HG03025 (cell line): Measurements from ENCODE around the gene MYDGF.

Experiments used
- ATAC-seq: cut with Tn5 transposase; IDR thresholded peaks from one replicate; pipeline ENCODE4 v1.9.1; 2021; ENCODE audit warnings: mild to moderate bottlenecking, moderate library complexity; ENCODE audit not compliant: unreplicated experiment, low FRiP score

The MYDGF gene

DNA sequence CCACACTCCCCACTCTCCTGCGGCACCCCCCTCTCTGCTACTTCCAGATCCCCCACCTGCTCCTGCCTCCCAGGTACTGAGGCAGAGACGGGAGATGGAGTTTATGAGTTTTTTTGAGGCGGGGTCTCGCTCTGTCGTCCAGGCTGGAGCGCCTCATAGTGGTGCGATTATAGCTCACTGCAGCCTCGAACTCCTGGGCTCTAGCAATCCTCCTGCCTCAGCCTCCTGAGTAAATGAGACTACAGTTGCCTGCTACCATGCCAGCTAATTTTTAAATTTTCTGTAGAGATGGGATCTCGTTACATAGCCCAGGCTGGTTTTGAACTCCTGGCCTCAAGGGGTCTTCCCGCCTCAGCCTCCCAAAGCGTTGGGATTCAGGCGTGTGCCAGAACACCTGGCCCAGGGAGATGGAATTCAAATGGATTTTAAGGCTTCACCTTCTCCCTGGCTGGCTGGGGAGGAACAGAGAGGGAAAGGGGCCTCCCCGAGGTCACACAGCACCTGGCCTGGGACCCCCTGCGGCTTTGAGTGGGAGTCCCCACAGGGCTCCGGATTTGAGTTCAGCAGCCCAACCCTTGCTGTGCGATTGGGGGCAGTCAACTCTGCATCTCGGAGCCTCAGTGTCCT is 50.4 kb downstream of the MYDGF start:
- no peak for ATAC-seq

DNA sequence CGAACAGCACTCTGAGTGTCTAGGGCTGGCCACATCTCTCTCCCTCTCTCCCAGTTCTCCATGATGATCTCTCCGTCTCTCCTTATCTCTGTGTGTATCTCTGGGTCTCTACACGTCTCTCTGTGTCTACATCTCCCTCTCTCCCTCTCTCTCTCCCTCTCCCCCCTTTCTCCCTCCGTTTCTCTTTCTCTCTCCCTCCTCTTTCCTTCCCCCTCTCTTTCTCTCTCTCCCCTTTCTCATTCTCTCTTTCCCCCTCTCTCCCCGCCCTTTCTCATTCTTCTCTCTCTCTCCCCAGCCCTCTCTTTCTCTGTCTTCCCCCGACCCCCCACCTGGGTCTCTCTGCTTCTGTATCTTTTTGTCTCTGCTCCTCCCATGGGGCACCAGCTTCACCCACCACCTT is 52.1 kb downstream of the MYDGF start:
- ATAC-seq: no peak

GRCh38 chr19:4613254-4613751 is 56.8 kb downstream of the MYDGF start:
- ATAC-seq: no peak

GRCh38 chr19:4609878-4610511 is 60.1 kb downstream of the MYDGF start:
- ATAC-seq: no peak
